ENCODE measurements around the gene PDE6B. TPM values are rescaled to one million over a fixed set of nuclear protein-coding genes. Genes with fewer than 3 reads are reported as not detected.

The PDE6B gene
- total RNA-seq, 1 donor from 2014 or later: 2.3 TPM

GRCh38 chr4:680928-681645 is 55.7 kb downstream of the PDE6B start:
- Mint-ChIP-seq H3K36me3 (ENCODE audit: low read depth) (no peaks in the 10 kb centered on the region), H3K27me3 (ENCODE audit: low read depth) (no peaks in the 10 kb centered on the region), H3K27ac (ENCODE audit: unreplicated experiment) (no peak overlapping the region), H3K9me3 (ENCODE audit: low read depth) (no peaks in the 10 kb centered on the region), H3K4me3 (ENCODE audit: unreplicated experiment) (peak overlapping the region; percentile 61), H3K4me1 (ENCODE audit: low read depth) (peaks cover 12% of the 10 kb centered on the region)
- DNase-seq (ENCODE audit: low spot score): no peak
- TF ChIP-seq, protein P1, sequence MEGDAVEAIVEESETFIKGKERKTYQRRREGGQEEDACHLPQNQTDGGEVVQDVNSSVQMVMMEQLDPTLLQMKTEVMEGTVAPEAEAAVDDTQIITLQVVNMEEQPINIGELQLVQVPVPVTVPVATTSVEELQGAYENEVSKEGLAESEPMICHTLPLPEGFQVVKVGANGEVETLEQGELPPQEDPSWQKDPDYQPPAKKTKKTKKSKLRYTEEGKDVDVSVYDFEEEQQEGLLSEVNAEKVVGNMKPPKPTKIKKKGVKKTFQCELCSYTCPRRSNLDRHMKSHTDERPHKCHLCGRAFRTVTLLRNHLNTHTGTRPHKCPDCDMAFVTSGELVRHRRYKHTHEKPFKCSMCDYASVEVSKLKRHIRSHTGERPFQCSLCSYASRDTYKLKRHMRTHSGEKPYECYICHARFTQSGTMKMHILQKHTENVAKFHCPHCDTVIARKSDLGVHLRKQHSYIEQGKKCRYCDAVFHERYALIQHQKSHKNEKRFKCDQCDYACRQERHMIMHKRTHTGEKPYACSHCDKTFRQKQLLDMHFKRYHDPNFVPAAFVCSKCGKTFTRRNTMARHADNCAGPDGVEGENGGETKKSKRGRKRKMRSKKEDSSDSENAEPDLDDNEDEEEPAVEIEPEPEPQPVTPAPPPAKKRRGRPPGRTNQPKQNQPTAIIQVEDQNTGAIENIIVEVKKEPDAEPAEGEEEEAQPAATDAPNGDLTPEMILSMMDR (IDR thresholded peaks at IDR 0.05): no peak

DNA sequence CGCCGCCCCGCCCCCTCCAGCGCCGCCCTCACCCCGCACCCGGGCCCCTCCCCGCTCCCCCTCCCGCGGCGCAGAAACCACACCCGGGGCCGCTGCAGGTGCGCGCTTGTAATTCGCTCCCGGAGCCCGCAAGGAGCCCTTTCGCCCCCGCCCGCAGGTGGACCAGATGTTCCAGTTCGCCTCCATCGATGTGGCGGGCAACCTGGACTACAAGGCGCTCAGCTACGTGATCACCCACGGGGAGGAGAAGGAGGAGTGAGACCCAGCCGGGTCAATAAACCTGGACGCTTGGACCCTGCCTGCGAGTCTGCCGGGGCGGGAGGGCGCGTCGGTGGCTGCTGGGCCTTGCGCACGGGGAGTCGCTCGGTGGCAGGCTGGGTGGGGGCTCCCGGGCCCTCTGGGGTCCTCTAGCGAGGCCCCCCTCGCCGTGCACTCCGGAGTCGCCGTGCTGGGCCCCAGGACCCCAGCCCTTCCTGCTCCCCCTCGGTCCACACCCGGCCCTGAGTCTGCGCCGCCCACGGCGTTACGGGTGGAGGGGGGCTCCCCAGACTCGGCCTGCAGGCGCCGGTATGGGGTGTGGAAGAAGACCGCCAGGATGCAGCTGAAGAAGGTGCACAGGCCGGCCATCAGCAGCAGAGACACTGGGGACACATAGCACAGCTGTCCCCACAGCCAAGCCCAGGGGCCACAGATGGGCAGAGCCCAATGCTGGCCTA is 56.5 kb downstream of the PDE6B start:
- H3K36me3 Mint-ChIP-seq (ENCODE audit: low read depth): no peaks in the 10 kb centered on the region
- H3K4me3 Mint-ChIP-seq (ENCODE audit: unreplicated experiment): peak overlapping the region; percentile 25

GRCh38 chr4:682490-683172 is 57.3 kb downstream of the PDE6B start:
- TF ChIP-seq, protein P1 (IDR thresholded peaks at IDR 0.05): no peak
- Mint-ChIP-seq H3K36me3 (ENCODE audit: low read depth) (no peaks in the 10 kb centered on the region), H3K4me3 (ENCODE audit: unreplicated experiment) (peak overlapping the region; percentile 9), H3K9me3 (ENCODE audit: low read depth) (no peaks in the 10 kb centered on the region), H3K27me3 (ENCODE audit: low read depth) (no peaks in the 10 kb centered on the region), H3K4me1 (ENCODE audit: low read depth) (peaks cover 19% of the 10 kb centered on the region), H3K27ac (ENCODE audit: unreplicated experiment) (no peak overlapping the region)
- DNase-seq (ENCODE audit: low spot score): no peak

More for the DNA sequence above, 56.5 kb downstream of the PDE6B start:
- Mint-ChIP-seq H3K9me3 (ENCODE audit: low read depth) (no peaks in the 10 kb centered on the region), H3K4me1 (ENCODE audit: low read depth) (peaks cover 12% of the 10 kb centered on the region), H3K27ac (ENCODE audit: unreplicated experiment) (no peak overlapping the region), H3K27me3 (ENCODE audit: low read depth) (no peaks in the 10 kb centered on the region)
- TF ChIP-seq, protein P1 (IDR thresholded peaks at IDR 0.05): no peak
- DNase-seq (ENCODE audit: low spot score): no peak

DNA sequence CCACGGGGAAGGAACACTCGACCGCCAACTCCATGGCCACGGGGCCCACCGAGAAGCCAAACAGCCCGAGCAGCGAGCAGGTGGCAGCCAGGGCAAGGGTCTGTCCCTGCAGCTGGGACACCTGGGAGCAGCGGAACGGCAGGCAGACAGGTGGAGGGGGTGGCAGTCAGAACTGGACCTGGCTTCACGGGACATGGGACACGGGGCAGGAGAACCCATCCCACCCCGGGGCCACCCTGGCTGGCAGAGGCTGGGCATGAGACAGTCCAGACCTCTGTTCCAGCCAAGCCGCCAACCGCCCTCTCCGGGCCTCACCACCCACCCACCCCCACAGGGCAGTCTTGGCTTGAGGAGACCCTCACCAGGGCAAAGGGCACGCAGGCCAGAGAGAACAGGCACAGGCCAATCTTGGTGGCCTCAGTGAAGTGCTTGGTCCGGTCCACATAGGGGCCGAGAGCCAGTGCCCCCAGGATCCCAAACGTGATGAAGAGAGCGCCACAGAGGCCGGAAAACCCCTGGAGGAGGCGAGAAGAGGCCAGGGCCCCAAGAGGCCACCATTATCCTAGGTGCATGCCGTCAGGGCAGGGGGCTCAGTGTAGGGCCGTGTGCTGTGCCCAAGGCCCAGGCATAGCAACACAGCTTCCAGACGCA is 58.0 kb downstream of the PDE6B start:
- Mint-ChIP-seq H3K36me3 (ENCODE audit: low read depth) (no peaks in the 10 kb centered on the region), H3K27ac (ENCODE audit: unreplicated experiment) (no peak overlapping the region), H3K4me3 (ENCODE audit: unreplicated experiment) (no peak overlapping the region), H3K9me3 (ENCODE audit: low read depth) (no peaks in the 10 kb centered on the region), H3K4me1 (ENCODE audit: low read depth) (peaks cover 23% of the 10 kb centered on the region), H3K27me3 (ENCODE audit: low read depth) (no peaks in the 10 kb centered on the region)
- no peak for DNase-seq (ENCODE audit: low spot score)
- TF ChIP-seq, protein P1 (IDR thresholded peaks at IDR 0.05): no peak
